HL-60/S4 treated with phorbol 12-myristate 13-acetate at 8.2 ng/mL for 4 days and 3 days (cell line): ENCODE data around the gene NME1.

Source experiments
- in situ Hi-C: fragments of 300-500 bp; cut with MboI; formaldehyde crosslinking; loops from 2 replicates; pipeline ENCODE4 v1.15.0; 2022; ENCODE audit warnings: low sequenced_read_pairs

NME1 gene

GRCh38 chr17:51188271-51188833 lies 35.0 kb downstream of the NME1 start:
- in situ Hi-C loops: no loop called here

GRCh38 chr17:51189162-51189561 lies 35.8 kb downstream of the NME1 start:
- in situ Hi-C loops: no loop called here

GRCh38 chr17:51189628-51190027 lies 36.3 kb downstream of the NME1 start:
- in situ Hi-C loops: no loop called here

- in situ Hi-C loops: no loop called here
These were observed 38.5 kb downstream of the NME1 start for GRCh38 chr17:51191895-51192294.

- in situ Hi-C loops: no loop called here
These were observed 44.4 kb downstream of the NME1 start for GRCh38 chr17:51197754-51198153.

- in situ Hi-C loops: no loop called here
These were observed 46.9 kb downstream of the NME1 start for GRCh38 chr17:51200295-51200694.

- in situ Hi-C loops: no loop called here
These were observed 47.5 kb downstream of the NME1 start for GRCh38 chr17:51200846-51201245.

GRCh38 chr17:51203838-51204237 lies 50.5 kb downstream of the NME1 start:
- in situ Hi-C loops: no loop called here
